ENCODE measurements around the gene RGS3.

Gene RGS3

GRCh38 chr9:113523421-113524141 is 60.1 kb downstream of the RGS3 start:
- no peak overlapping the region for H3K4me3 ChIP-seq (ENCODE audit: low read depth, low read length)
- no peak for TF ChIP-seq CTCF (IDR thresholded peaks at IDR 0.05; ENCODE audit: low read depth, low read length)

GRCh38 chr9:113524468-113524867 is 60.9 kb downstream of the RGS3 start:
- no peak overlapping the region for H3K4me3 ChIP-seq (ENCODE audit: low read depth, low read length)
- TF ChIP-seq CTCF (IDR thresholded peaks at IDR 0.05; ENCODE audit: low read depth, low read length): no peak

GRCh38 chr9:113525205-113525604 is 61.7 kb downstream of the RGS3 start:
- no peak overlapping the region for H3K4me3 ChIP-seq (ENCODE audit: low read depth, low read length)
- no peak for TF ChIP-seq CTCF (IDR thresholded peaks at IDR 0.05; ENCODE audit: low read depth, low read length)

GRCh38 chr9:113525831-113526230 is 62.3 kb downstream of the RGS3 start:
- no peak for TF ChIP-seq CTCF (IDR thresholded peaks at IDR 0.05; ENCODE audit: low read depth, low read length)
- no peak overlapping the region for H3K4me3 ChIP-seq (ENCODE audit: low read depth, low read length)

GRCh38 chr9:113526231-113526746 is 62.8 kb downstream of the RGS3 start:
- no peak for TF ChIP-seq CTCF (IDR thresholded peaks at IDR 0.05; ENCODE audit: low read depth, low read length)
- no peak overlapping the region for H3K4me3 ChIP-seq (ENCODE audit: low read depth, low read length)

GRCh38 chr9:113526841-113527240 is 63.3 kb downstream of the RGS3 start:
- no peak for TF ChIP-seq CTCF (IDR thresholded peaks at IDR 0.05; ENCODE audit: low read depth, low read length)
- no peak overlapping the region for H3K4me3 ChIP-seq (ENCODE audit: low read depth, low read length)

- H3K4me3 ChIP-seq (ENCODE audit: low read depth, low read length): no peak overlapping the region
- no peak for TF ChIP-seq CTCF (IDR thresholded peaks at IDR 0.05; ENCODE audit: low read depth, low read length)
These were observed 64.6 kb downstream of the RGS3 start for GRCh38 chr9:113528088-113528487.

Measured in WI38 (cell line).